HepG2 (cell line): ENCODE results near the gene VTN. TPM values are rescaled to one million over a fixed set of nuclear protein-coding genes. Genes with fewer than 3 reads are reported as not detected.
A peak's percentile ranks its signal among the peaks of the same experiment; 100 is the strongest.

Experiments
- ATAC-seq: fragments of 200-7000 bp; cut with Tn5 transposase; 3 replicates; pipeline ENCODE4 v1.9.1; 2020; ENCODE audit warnings: mild to moderate bottlenecking, moderate library complexity
- BruUV-seq: library from RNA; stranded (reverse); fragments of 400-500 nt; replicated peaks from 2 replicates; lab custom pipeline; 2021; lab: Mats Ljungman, UMichigan
- CTCF ChIA-PET: fragments of 300-600 bp; formaldehyde crosslinking; extraction: SDS; loops from one replicate; lab custom pipeline; 2021; ENCODE audit warnings: low total read pairs, inconsistent platforms, low intra/inter-chr PET ratio; lab: Yijun Ruan, JAX
- POLR2A ChIA-PET: fragments of 350-600 bp; sonication (Branson Sonifier 250); formaldehyde crosslinking; loops from one replicate; lab custom pipeline; 2020; ENCODE audit warnings: antibody characterized with exemption, inconsistent platforms; lab: Yijun Ruan, JAX
- DNase-seq: peaks from one replicate; pipeline ENCODE4 v3.0.0-alpha.2; 2015; ENCODE audit warnings: low spot score
- FAIRE-seq: peaks from 3 replicates; lab custom pipeline; 2011; peaks lifted over from hg19 to GRCh38; lab: Jason Lieb, UNC
- H2AFZ ChIP-seq: one replicate; pipeline ENCODE4 v1.6.1; 2011; ENCODE audit warnings: low read length, inconsistent platforms
- H3K27ac ChIP-seq: fragments of 300-600 bp; 3 replicates; pipeline ENCODE4 v1.8.0; 2011; ENCODE audit warnings: mixed run types, mild to moderate bottlenecking, mixed read lengths, low read length, inconsistent platforms; ENCODE audit not compliant: insufficient read depth; ENCODE audit errors: extremely low read length
- H3K27me3 ChIP-seq, 2 experiments: fragments of 200-600 bp in 1 of 2; 2 replicates in 1 of 2; 3 replicates in 1 of 2; pipeline versions ENCODE4 v1.6.0 to v1.8.0; 2011; ENCODE audit warnings: low read length in 2 of 2, mild to moderate bottlenecking in 2 of 2, moderate library complexity in 2 of 2, inconsistent platforms in 1 of 2; ENCODE audit not compliant: insufficient read depth in 2 of 2, control insufficient read depth in 1 of 2
- H3K36me3 ChIP-seq, 2 experiments: fragments of 200-600 bp in 1 of 2; replicated peaks in 1 of 2; 2 replicates in 1 of 2; 3 replicates in 1 of 2; pipeline versions ENCODE4 v1.5.1 to v1.8.0; 2011; ENCODE audit warnings: low read length in 2 of 2, inconsistent platforms in 1 of 2; ENCODE audit not compliant: insufficient read depth in 2 of 2, control insufficient read depth in 1 of 2
- H3K4me1 ChIP-seq: 2 replicates; pipeline ENCODE4 v1.5.1; 2012; ENCODE audit warnings: low read length, inconsistent platforms; ENCODE audit not compliant: insufficient read depth
- H3K4me2 ChIP-seq: 2 replicates; pipeline ENCODE4 v1.6.0; 2011; ENCODE audit warnings: low read depth, low read length, inconsistent platforms
- H3K4me3 ChIP-seq, 3 experiments: fragments of 200-600 bp in 1 of 3; sonication (generic), shearing (Covaris generic) in 1 of 3; replicated peaks in 1 of 3; 2 replicates each; pipeline ENCODE4 v1.5.1; 2011 to 2016; ENCODE audit warnings: low read length in 3 of 3, inconsistent platforms in 2 of 3, low read depth in 2 of 3, mild to moderate bottlenecking in 2 of 3, control low read depth in 1 of 3, mixed read lengths in 1 of 3; ENCODE audit not compliant: insufficient read depth in 1 of 3
- H3K79me2 ChIP-seq: one replicate; pipeline ENCODE4 v1.6.1; 2011; ENCODE audit warnings: low read length, inconsistent platforms; ENCODE audit not compliant: insufficient read depth
- H3K9ac ChIP-seq: 2 replicates; pipeline ENCODE4 v1.6.0; 2011; ENCODE audit warnings: mild to moderate bottlenecking, low read depth, low read length, inconsistent platforms; ENCODE audit not compliant: insufficient read depth
- H3K9me3 ChIP-seq: 2 replicates; pipeline ENCODE4 v1.5.1; 2012; ENCODE audit warnings: mild to moderate bottlenecking, low read length
- H4K20me1 ChIP-seq: 2 replicates; pipeline ENCODE4 v1.6.0; 2011; ENCODE audit warnings: inconsistent platforms, mild to moderate bottlenecking, low read length, moderate library complexity; ENCODE audit not compliant: insufficient read depth
- AGO1 ChIP-seq: fragments of 200-400 bp; formaldehyde crosslinking; IDR thresholded peaks from 2 replicates; pipeline ENCODE4 v1.6.1; 2017; ENCODE audit warnings: mild to moderate bottlenecking, low read depth, low read length, moderate library complexity; ENCODE audit not compliant: poor library complexity, severe bottlenecking
- CAMTA2 ChIP-seq: sonication (generic); formaldehyde crosslinking; IDR thresholded peaks from 2 replicates; pipeline ENCODE4 v1.4.0; 2020; ENCODE audit warnings: mild to moderate bottlenecking, missing genetic modification reagents, borderline replicate concordance
- FOXM1 ChIP-seq: sonication (generic); formaldehyde crosslinking; IDR thresholded peaks from 2 replicates; pipeline ENCODE4 v1.5.0; 2020; ENCODE audit warnings: missing genetic modification reagents
- HMG20A ChIP-seq: IDR thresholded peaks from 2 replicates; pipeline ENCODE4 v1.6.1; 2016; ENCODE audit warnings: borderline replicate concordance
- KDM5A ChIP-seq: fragments of 200-600 bp; sonication (generic); IDR thresholded peaks from 2 replicates; pipeline ENCODE4 v1.7.0; 2018; ENCODE audit warnings: antibody characterized with exemption, mild to moderate bottlenecking, low read length, borderline replicate concordance
- KMT2B ChIP-seq: IDR thresholded peaks from 2 replicates; pipeline ENCODE4 v1.6.1; 2016; ENCODE audit warnings: missing genetic modification reagents, missing compliant biosample characterization
- NR2F6 ChIP-seq, 2 experiments: IDR thresholded peaks; 2 replicates each; pipeline ENCODE4 v1.6.1; 2016; ENCODE audit warnings: antibody characterized with exemption in 1 of 2, mild to moderate bottlenecking in 1 of 2
- TFDP1 ChIP-seq: IDR thresholded peaks from 2 replicates; pipeline ENCODE4 v1.6.1; 2016; ENCODE audit warnings: missing compliant biosample characterization, missing genetic modification reagents, borderline replicate concordance
- TFE3 ChIP-seq: IDR thresholded peaks from 2 replicates; pipeline ENCODE4 v1.6.1; 2016
- ZBTB46 ChIP-seq: sonication (generic); formaldehyde crosslinking; IDR thresholded peaks from 2 replicates; pipeline ENCODE4 v1.4.0; 2020; ENCODE audit warnings: mild to moderate bottlenecking, missing genetic modification reagents, borderline replicate concordance
- ZNF143 ChIP-seq: sonication (generic); formaldehyde crosslinking; IDR thresholded peaks from 2 replicates; pipeline ENCODE4 v1.4.0; 2020; ENCODE audit warnings: missing genetic modification reagents
- ZNF18 ChIP-seq: sonication (generic); formaldehyde crosslinking; IDR thresholded peaks from 2 replicates; pipeline ENCODE4 v1.8.0; 2022; ENCODE audit warnings: mild to moderate bottlenecking, missing genetic modification reagents; ENCODE audit not compliant: insufficient replicate concordance
- ZNF619 ChIP-seq: sonication (generic); formaldehyde crosslinking; IDR thresholded peaks from 2 replicates; pipeline ENCODE4 v1.4.0; 2020; ENCODE audit warnings: mild to moderate bottlenecking, missing genetic modification reagents
- ZNF777 ChIP-seq: sonication (generic); formaldehyde crosslinking; IDR thresholded peaks from 2 replicates; pipeline ENCODE4 v1.4.0; 2020; ENCODE audit warnings: missing genetic modification reagents
- ZSCAN22 ChIP-seq: sonication (generic); formaldehyde crosslinking; IDR thresholded peaks from 2 replicates; pipeline ENCODE4 v1.4.0; 2020; ENCODE audit warnings: mild to moderate bottlenecking, missing genetic modification reagents
- ZSCAN31 ChIP-seq: sonication (generic); formaldehyde crosslinking; IDR thresholded peaks from 2 replicates; pipeline ENCODE4 v1.5.0; 2020; ENCODE audit warnings: low read depth, mild to moderate bottlenecking, missing genetic modification reagents
- WGBS: methylation state at CpG from one replicate; pipeline ENCODE4 v1.1.6; 2017; ENCODE audit warnings: low lambda C conversion rate; 5-methylcytosine and 5-hydroxymethylcytosine counted together
- in situ Hi-C: cut with HindIII; loops from 2 replicates; pipeline ENCODE4 v1.10.0; 2017; ENCODE audit warnings: low pct_unique_long_range_greater_than_20kb; ENCODE audit not compliant: extremely low pct_ligation_motif_present
- intact Hi-C: fragments of 100-400 bp; cut with micrococcal nuclease; formaldehyde crosslinking; loops from one replicate; pipeline ENCODE4 v1.10.0; 2022; ENCODE audit not compliant: unreplicated experiment
- polyA plus RNA-seq, 8 experiments: library from polyadenylated mRNA; depleted of rRNA in 3 of 8; stranded (reverse) in 7 of 8; unstranded in 1 of 8; fragments of >200 nt; fragmentation: Illumina TruSeq in 4 of 8; extraction: Trizol in 4 of 8; gene quantifications; 2 replicates each; pipeline versions ENCODE4 v1.2.1 to v1.2.3, GENCODE V29; 2011 to 2016; ENCODE audit warnings: low read depth in 4 of 8, missing spikeins in 1 of 8, mixed read lengths in 1 of 8; ENCODE audit not compliant: insufficient read depth in 1 of 8
- total RNA-seq, 5 experiments: library from RNA; depleted of rRNA; stranded (reverse); fragments of >200 nt; fragmentation: Illumina TruSeq; extraction: Trizol; gene quantifications; 2 replicates each; pipeline ENCODE4 v1.2.3, GENCODE V29; 2016; ENCODE audit warnings: low read depth in 1 of 5

VTN gene
- total and polyA plus RNA-seq, 2 of the 13 experiments (the other 11 are each of a cell fraction or from before 2014, with no cell fraction given), result 108 to 131 TPM

DNA sequence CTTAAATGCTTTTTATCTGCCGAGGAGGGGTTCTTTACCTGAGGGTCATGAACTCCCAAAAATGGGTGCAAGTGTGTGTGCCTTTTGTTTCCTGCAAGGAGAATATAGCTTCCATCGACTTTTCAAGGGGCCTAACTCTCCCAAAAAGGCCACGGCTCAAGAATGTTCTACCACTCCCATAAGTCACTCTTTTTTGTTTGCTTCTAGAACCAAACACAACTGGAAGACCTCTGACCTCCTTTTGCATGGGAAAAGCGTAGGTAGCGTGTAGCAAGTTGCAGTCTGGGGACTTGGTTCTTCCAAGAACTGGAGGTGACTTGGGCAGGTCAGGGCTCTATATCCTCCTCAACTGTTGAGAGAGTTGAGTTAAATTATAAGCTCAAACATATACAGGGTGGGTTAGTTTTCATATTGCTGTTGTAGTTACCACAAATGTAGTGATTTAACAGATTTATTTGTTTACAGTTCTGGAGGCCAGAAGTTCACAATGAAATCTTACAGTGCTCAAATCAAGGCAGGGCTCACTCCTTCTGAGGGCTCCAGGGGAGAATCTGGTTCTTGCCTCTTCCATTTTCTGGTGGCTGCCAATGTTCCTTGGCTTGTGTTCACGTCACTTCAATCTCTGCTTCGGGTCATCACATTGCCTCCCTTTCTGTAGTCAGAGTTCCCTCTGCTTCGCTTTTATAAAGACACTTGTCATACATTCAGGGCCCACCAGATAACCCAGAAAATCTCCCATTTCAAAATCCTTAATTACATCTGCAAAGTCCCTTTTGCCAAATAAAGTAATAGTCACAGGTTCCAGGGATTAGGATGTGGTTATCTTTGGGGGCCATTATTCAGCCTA lies 49.7 kb downstream of the VTN start (continued):
- no peak for TF ChIP-seq TFDP1

DNA sequence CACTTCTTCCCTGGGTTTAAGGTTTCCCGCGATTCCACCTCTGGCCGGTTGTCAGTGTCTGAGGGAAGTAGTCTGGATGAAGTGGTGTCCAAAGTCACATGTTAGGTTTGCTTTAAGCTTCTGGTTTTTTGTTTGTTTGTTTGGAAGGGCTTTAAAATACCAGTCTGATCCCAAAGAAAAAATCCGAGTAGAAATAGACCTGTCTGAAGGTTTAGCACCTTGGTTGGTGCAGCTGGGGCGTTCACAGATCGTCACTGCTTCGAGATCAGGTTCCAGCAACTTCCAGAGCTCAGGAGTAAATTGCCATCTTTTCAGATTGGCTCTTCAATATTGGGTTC lies 50.5 kb downstream of the VTN start:
- Histone ChIP-seq H3K27me3 (no peaks in the 10 kb centered on the region), H3K9me3 (no peaks in the 10 kb centered on the region), H3K36me3 (no peaks in the 10 kb centered on the region; a peak in 1 of 5 replicates), H3K27ac (peak overlapping the region; percentile 69), H3K4me1 (peaks cover 68% of the 10 kb centered on the region), H3K4me2 (peak overlapping the region; percentile 91), H3K9ac (peak overlapping the region; percentile 77), H4K20me1 (peaks cover 5% of the 10 kb centered on the region; the same call in 1 of the 2 replicates), H2AFZ (no peak overlapping the region), H3K79me2 (peaks cover 62% of the 10 kb centered on the region), H3K4me3 (peak overlapping the region; percentile 65 to 80 (median 76))
- in situ Hi-C loops, result loop anchor here (25.0 kb wide), 1 partner anchor 282 kb away; the partner anchor contains the start of gene NLK
- DNase-seq (no peak), ATAC-seq (no peak), FAIRE-seq (no peak)
- WGBS, result 0% methylated on average over 7 of the region's 7 CpGs
- CTCF ChIA-PET, result interaction anchor here (1.6 kb wide), 1 partner anchor 98 kb away, joined by 3 read pairs; no protein-coding TSS in a partner anchor
- intact Hi-C loops, result no loop called here
- no TSS peak for BruUV-seq
- POLR2A ChIA-PET, result interaction anchor here (0.8 to 5.8 kb wide), 6 partner anchors 12 to 97 kb away, joined by 3 to 41 read pairs (median 3); partner anchors contain the start of genes IFT20 and TNFAIP1
- no peak for TF ChIP-seq AGO1
- no peak for TF ChIP-seq FOXM1 (CRISPR knock-in tag)
- no peak for TF ChIP-seq CAMTA2 (CRISPR knock-in tag)
- no peak for TF ChIP-seq ZNF619 (CRISPR knock-in tag)
- TF ChIP-seq ZSCAN22, result 0 out of 2 replicates have a peak, but pooled peaks have one; percentile 3
- no peak for TF ChIP-seq KMT2B
- no peak for TF ChIP-seq HMG20A (CRISPR knock-in tag)
- TF ChIP-seq ZNF143 (CRISPR knock-in tag), result no peak
- TF ChIP-seq NR2F6 (IDR thresholded peaks at IDR 0.05), result no peak
- TF ChIP-seq NR2F6 (CRISPR knock-in tag; IDR thresholded peaks at IDR 0.05), result no peak
- no peak for TF ChIP-seq ZSCAN31 (CRISPR knock-in tag)
- no peak; the same call in 1 of the 2 replicates for TF ChIP-seq ZNF777 (CRISPR knock-in tag)
- TF ChIP-seq ZNF18 (CRISPR knock-in tag), result peak; percentile 29
- TF ChIP-seq KDM5A, result peak; percentile 19; the same call in 1 of the 2 replicates
- no peak for TF ChIP-seq ZBTB46
- TF ChIP-seq TFE3, result no peak
